Measurements from ENCODE around the gene DBNDD1. TPM values are rescaled to one million over a fixed set of nuclear protein-coding genes. Genes with fewer than 3 reads are reported as not detected.

The DBNDD1 gene
- total and polyA plus RNA-seq, 2 experiments from 2014 or later, result 63.3 to 90.8 TPM

DNA sequence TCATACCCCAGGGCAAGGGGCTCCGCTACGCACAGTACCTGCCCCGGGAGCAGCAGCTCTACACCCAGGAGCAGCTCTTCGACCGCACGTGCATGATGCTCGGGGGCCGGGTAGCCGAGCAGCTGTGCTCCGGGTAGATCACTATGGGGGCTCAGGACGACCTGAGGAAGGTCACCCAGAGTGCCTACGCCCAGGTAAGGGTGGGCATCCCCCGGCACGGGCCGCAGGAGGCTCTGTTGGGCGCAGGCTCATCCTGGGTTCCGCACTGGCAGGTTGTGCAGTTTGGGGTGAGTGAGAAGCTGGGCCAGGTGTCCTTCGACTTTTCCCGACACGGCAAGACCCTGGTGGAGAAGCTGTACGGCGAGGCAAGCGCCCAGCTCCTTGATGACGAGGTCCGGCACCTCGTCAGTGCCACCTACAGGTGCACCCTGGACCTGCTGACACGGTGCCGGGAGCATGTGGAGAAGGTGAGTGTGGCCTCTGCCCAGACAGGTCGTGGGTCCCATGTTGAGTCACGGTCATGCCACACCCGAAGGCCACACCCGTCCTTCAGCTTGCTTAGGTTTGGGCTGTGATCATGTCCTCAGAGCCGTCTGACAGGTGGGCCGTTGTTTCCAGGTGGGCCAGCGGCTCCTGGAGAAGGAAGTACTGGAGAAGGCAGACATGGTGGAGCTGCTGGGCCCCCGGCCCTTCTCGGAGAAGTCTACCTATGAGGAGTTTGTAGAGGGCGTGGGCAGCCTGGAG, 19.3 kb downstream of the DBNDD1 start:
- H3K9me3 Mint-ChIP-seq, result peaks cover 24% of the 10 kb centered on the region
- Histone ChIP-seq H3K4me3 (no peak overlapping the region), H3K27ac (ENCODE audit: low read depth) (no peak overlapping the region), H3K9me2 (ENCODE audit: insufficient read depth) (peaks cover 9% of the 10 kb centered on the region), H4K20me1 (replicated peaks; ENCODE audit: insufficient read depth) (no peaks in the 10 kb centered on the region), H3K27me3 (ENCODE audit: insufficient read depth) (no peaks in the 10 kb centered on the region), H3K79me2 (replicated peaks; ENCODE audit: insufficient read depth) (no peaks in the 10 kb centered on the region), H3F3A (replicated peaks; ENCODE audit: low read depth) (peaks cover 23% of the 10 kb centered on the region), H3K4me2 (no peak overlapping the region), H3K4me1 (ENCODE audit: insufficient read depth) (no peaks in the 10 kb centered on the region), H2AFZ (no peak overlapping the region), H3K36me3 (ENCODE audit: insufficient read depth) (peaks cover 8% of the 10 kb centered on the region)
- no peak for TF ChIP-seq STAT1 (IDR thresholded peaks at IDR 0.05; ENCODE audit: unreplicated experiment)
- no peak for TF ChIP-seq POLR2AphosphoS5 (IDR thresholded peaks at IDR 0.05; ENCODE audit: low read depth)
- TF ChIP-seq, protein P1, sequence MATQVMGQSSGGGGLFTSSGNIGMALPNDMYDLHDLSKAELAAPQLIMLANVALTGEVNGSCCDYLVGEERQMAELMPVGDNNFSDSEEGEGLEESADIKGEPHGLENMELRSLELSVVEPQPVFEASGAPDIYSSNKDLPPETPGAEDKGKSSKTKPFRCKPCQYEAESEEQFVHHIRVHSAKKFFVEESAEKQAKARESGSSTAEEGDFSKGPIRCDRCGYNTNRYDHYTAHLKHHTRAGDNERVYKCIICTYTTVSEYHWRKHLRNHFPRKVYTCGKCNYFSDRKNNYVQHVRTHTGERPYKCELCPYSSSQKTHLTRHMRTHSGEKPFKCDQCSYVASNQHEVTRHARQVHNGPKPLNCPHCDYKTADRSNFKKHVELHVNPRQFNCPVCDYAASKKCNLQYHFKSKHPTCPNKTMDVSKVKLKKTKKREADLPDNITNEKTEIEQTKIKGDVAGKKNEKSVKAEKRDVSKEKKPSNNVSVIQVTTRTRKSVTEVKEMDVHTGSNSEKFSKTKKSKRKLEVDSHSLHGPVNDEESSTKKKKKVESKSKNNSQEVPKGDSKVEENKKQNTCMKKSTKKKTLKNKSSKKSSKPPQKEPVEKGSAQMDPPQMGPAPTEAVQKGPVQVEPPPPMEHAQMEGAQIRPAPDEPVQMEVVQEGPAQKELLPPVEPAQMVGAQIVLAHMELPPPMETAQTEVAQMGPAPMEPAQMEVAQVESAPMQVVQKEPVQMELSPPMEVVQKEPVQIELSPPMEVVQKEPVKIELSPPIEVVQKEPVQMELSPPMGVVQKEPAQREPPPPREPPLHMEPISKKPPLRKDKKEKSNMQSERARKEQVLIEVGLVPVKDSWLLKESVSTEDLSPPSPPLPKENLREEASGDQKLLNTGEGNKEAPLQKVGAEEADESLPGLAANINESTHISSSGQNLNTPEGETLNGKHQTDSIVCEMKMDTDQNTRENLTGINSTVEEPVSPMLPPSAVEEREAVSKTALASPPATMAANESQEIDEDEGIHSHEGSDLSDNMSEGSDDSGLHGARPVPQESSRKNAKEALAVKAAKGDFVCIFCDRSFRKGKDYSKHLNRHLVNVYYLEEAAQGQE (IDR thresholded peaks at IDR 0.05; ENCODE audit: unreplicated experiment), result no peak
- no peak for TF ChIP-seq CREB1 (CRISPR knock-in tag; IDR thresholded peaks at IDR 0.05; ENCODE audit: low read depth)
- TF ChIP-seq, protein P2, sequence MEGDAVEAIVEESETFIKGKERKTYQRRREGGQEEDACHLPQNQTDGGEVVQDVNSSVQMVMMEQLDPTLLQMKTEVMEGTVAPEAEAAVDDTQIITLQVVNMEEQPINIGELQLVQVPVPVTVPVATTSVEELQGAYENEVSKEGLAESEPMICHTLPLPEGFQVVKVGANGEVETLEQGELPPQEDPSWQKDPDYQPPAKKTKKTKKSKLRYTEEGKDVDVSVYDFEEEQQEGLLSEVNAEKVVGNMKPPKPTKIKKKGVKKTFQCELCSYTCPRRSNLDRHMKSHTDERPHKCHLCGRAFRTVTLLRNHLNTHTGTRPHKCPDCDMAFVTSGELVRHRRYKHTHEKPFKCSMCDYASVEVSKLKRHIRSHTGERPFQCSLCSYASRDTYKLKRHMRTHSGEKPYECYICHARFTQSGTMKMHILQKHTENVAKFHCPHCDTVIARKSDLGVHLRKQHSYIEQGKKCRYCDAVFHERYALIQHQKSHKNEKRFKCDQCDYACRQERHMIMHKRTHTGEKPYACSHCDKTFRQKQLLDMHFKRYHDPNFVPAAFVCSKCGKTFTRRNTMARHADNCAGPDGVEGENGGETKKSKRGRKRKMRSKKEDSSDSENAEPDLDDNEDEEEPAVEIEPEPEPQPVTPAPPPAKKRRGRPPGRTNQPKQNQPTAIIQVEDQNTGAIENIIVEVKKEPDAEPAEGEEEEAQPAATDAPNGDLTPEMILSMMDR (conservative IDR thresholded peaks at IDR 0.05; ENCODE audit: low read depth in 2 of 2), result peak; percentile 31 to 33
- no peak for TF ChIP-seq EZH2phosphoT487 (IDR thresholded peaks at IDR 0.05; ENCODE audit: unreplicated experiment)
- no peak for TF ChIP-seq ZNF331 (CRISPR knock-in tag; IDR thresholded peaks at IDR 0.05; ENCODE audit: low read depth)
- 0 out of 2 replicates have a peak overlapping the region, but pooled peaks have one; percentile 22 for H3K27ac Mint-ChIP-seq
- no peak overlapping the region; the same call in 2 of the 3 replicates for H3K4me3 Mint-ChIP-seq
- H3K36me3 Mint-ChIP-seq (ENCODE audit: low read depth), result peaks cover 37% of the 10 kb centered on the region
- ATAC-seq, result no peak; the same call in 2 of the 3 replicates
- H3K4me1 Mint-ChIP-seq, result no peaks in the 10 kb centered on the region; the same call in 2 of the 3 replicates
- no peak for DNase-seq (ENCODE audit: low spot score)
- peaks cover 43% of the 10 kb centered on the region for H3K27me3 Mint-ChIP-seq (ENCODE audit: insufficient read depth, low read depth, poor library complexity)

DNA sequence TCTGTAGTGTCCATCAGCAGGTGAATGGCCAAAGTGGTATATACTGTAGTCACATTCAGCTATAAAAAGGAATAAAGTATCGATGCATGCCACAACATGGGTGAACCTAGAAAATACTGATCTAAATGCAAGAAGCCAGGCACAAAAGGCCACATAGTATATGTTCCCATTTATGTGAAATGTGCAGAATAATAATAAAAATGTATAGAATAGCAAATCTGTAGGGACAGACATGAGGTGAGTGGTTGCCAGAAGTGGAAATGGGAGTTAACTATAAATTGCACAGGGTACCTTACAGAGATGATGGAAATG, 23.1 kb downstream of the DBNDD1 start:
- Histone ChIP-seq H3K27me3 (ENCODE audit: insufficient read depth) (no peaks in the 10 kb centered on the region), H3K79me2 (replicated peaks; ENCODE audit: insufficient read depth) (no peaks in the 10 kb centered on the region), H4K20me1 (replicated peaks; ENCODE audit: insufficient read depth) (no peaks in the 10 kb centered on the region), H3K27ac (ENCODE audit: low read depth) (peak overlapping the region; percentile 99), H2AFZ (no peak overlapping the region), H3K4me2 (no peak overlapping the region), H3K9me2 (ENCODE audit: insufficient read depth) (peaks cover 9% of the 10 kb centered on the region), H3K4me1 (ENCODE audit: insufficient read depth) (no peaks in the 10 kb centered on the region), H3K4me3 (no peak overlapping the region), H3F3A (replicated peaks; ENCODE audit: low read depth) (peaks cover 35% of the 10 kb centered on the region), H3K36me3 (ENCODE audit: insufficient read depth) (peaks cover 17% of the 10 kb centered on the region)
- no peak for DNase-seq (ENCODE audit: low spot score)
- Mint-ChIP-seq H3K36me3 (ENCODE audit: low read depth) (peaks cover 75% of the 10 kb centered on the region), H3K27me3 (ENCODE audit: insufficient read depth, low read depth, poor library complexity) (peaks cover 61% of the 10 kb centered on the region), H3K9me3 (peaks cover 41% of the 10 kb centered on the region), H3K27ac (peak overlapping the region; percentile 100), H3K4me3 (peak overlapping the region; percentile 31), H3K4me1 (no peaks in the 10 kb centered on the region)
- ATAC-seq, result no peak
- TF ChIP-seq, protein P2 (conservative IDR thresholded peaks at IDR 0.05; ENCODE audit: low read depth in 2 of 2), result no peak
- TF ChIP-seq, protein P3, sequence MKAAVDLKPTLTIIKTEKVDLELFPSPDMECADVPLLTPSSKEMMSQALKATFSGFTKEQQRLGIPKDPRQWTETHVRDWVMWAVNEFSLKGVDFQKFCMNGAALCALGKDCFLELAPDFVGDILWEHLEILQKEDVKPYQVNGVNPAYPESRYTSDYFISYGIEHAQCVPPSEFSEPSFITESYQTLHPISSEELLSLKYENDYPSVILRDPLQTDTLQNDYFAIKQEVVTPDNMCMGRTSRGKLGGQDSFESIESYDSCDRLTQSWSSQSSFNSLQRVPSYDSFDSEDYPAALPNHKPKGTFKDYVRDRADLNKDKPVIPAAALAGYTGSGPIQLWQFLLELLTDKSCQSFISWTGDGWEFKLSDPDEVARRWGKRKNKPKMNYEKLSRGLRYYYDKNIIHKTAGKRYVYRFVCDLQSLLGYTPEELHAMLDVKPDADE (IDR thresholded peaks at IDR 0.05), result no peak
- TF ChIP-seq ZNF114 (CRISPR knock-in tag; IDR thresholded peaks at IDR 0.05) (no peak), EZH2 (IDR thresholded peaks at IDR 0.05; ENCODE audit: low read depth, unreplicated experiment) (no peak), STAT1 (IDR thresholded peaks at IDR 0.05; ENCODE audit: unreplicated experiment) (no peak)
